T-cell (primary cell): Measurements from ENCODE around the gene MSANTD2. TPM values are rescaled to one million over a fixed set of nuclear protein-coding genes. Genes with fewer than 3 reads are reported as not detected.
A peak's percentile ranks its signal among the peaks of the same experiment; 100 is the strongest.

Experiments
- ATAC-seq, 4 experiments: fragments of 200-7000 bp in 3 of 4; fragments of 150-1000 bp in 1 of 4; cut with Tn5 transposase; replicated peaks in 1 of 4; 1 replicate in 3 of 4; 2 replicates in 1 of 4; pipeline ENCODE4 v1.10.0; 2021; ENCODE audit warnings: moderate library complexity in 3 of 4, mild to moderate bottlenecking in 2 of 4, moderate number of reproducible peaks in 1 of 4
- CTCF ChIA-PET, 2 donors: fragments of 300-600 bp; sonication (Branson Sonifier 250); formaldehyde crosslinking; loops; one replicate each; lab custom pipeline; 2022; ENCODE audit warnings: antibody characterized with exemption in 2 of 2; lab: Charles Lee
- POLR2A ChIA-PET, 2 donors: fragments of 300-600 bp; sonication (Branson Sonifier 250); formaldehyde crosslinking; loops; one replicate each; lab custom pipeline; 2022; ENCODE audit warnings: antibody characterized with exemption in 2 of 2; lab: Charles Lee
- DNase-seq, 35 experiments: peaks; one replicate each; pipeline versions ENCODE4 v3.0.0 to v3.0.0-alpha.2; 2013 to 2023
- H3K27ac ChIP-seq: one replicate; pipeline ENCODE4 v1.5.1; 2013; ENCODE audit warnings: low read length
- H3K27me3 ChIP-seq, 2 experiments: replicated peaks in 1 of 2; 1 replicate in 1 of 2; 2 replicates in 1 of 2; pipeline versions ENCODE4 v1.6.1 to v1.7.0; 2013; ENCODE audit warnings: low read length in 1 of 2, mixed read lengths in 1 of 2; ENCODE audit not compliant: control insufficient read depth in 2 of 2, insufficient read depth in 2 of 2; ENCODE audit errors: extremely low read depth in 1 of 2
- H3K36me3 ChIP-seq, 2 donors: 1 replicate in 1 of 2; 2 replicates in 1 of 2; pipeline versions ENCODE4 v1.6.1 to v1.7.0; 2013; ENCODE audit warnings: low read length in 1 of 2; ENCODE audit not compliant: control insufficient read depth in 2 of 2, insufficient read depth in 1 of 2; ENCODE audit errors: extremely low read depth in 1 of 2
- H3K4me1 ChIP-seq, 2 experiments: 1 replicate in 1 of 2; 2 replicates in 1 of 2; pipeline versions ENCODE4 v1.6.1 to v1.7.0; 2013; ENCODE audit warnings: low read length in 2 of 2, mixed read lengths in 1 of 2; ENCODE audit not compliant: insufficient read depth in 2 of 2, control insufficient read depth in 1 of 2; ENCODE audit errors: extremely low read depth in 1 of 2
- H3K4me3 ChIP-seq, 2 donors: 1 replicate in 1 of 2; 2 replicates in 1 of 2; pipeline versions ENCODE4 v1.5.1 to v1.7.0; 2013; ENCODE audit warnings: mild to moderate bottlenecking in 2 of 2, low read length in 1 of 2, moderate library complexity in 1 of 2; ENCODE audit not compliant: control insufficient read depth in 1 of 2; ENCODE audit errors: extremely low read depth in 1 of 2
- H3K9me3 ChIP-seq: 2 replicates; pipeline ENCODE4 v1.7.0; 2013
- H3K27ac Mint-ChIP-seq, 2 donors: one replicate each; pipeline ENCODE4 v1.8.0; 2020 to 2021; ENCODE audit warnings: mild to moderate bottlenecking in 2 of 2, mixed read lengths in 2 of 2
- H3K27me3 Mint-ChIP-seq, 2 donors: one replicate each; pipeline ENCODE4 v1.8.0; 2021 to 2022; ENCODE audit warnings: mixed read lengths in 2 of 2
- H3K36me3 Mint-ChIP-seq: one replicate; pipeline ENCODE4 v1.8.0; 2021; ENCODE audit warnings: mixed read lengths
- H3K4me1 Mint-ChIP-seq, 3 donors: one replicate each; pipeline ENCODE4 v1.8.0; 2020 to 2022; ENCODE audit warnings: mixed read lengths in 3 of 3, mild to moderate bottlenecking in 1 of 3
- H3K4me3 Mint-ChIP-seq, 3 donors: one replicate each; pipeline ENCODE4 v1.8.0; 2020 to 2022; ENCODE audit warnings: mild to moderate bottlenecking in 3 of 3, mixed read lengths in 3 of 3, moderate library complexity in 3 of 3
- H3K9me3 Mint-ChIP-seq, 3 donors: one replicate each; pipeline ENCODE4 v1.8.0; 2020 to 2022; ENCODE audit warnings: mixed read lengths in 3 of 3
- WGBS: methylation state at CpG from one replicate; pipeline ENCODE4 v1.1.5; 2013; ENCODE audit warnings: missing lambda C conversion rate; ENCODE audit not compliant: insufficient coverage; 5-methylcytosine and 5-hydroxymethylcytosine counted together
- total RNA-seq, 35 experiments: library from RNA in 6 of 35; stranded (reverse) in 6 of 35; fragments of 120-200 nt in 1 of 35; gene quantifications; one replicate each; pipeline versions ENCODE4 v1.2.1 to v1.2.4 and lab custom pipeline; 2013 to 2026

Gene MSANTD2
- total RNA-seq, 5 donors from 2014 or later (not counting 1 experiment from before 2014, with no cell fraction given), result 10.1 to 25.2 (median 19.9) TPM

- POLR2A ChIA-PET, result no interaction called here
- CTCF ChIA-PET, result no interaction called here
- Mint-ChIP-seq H3K36me3 (no peaks in the 10 kb centered on the region), H3K4me1 (peaks cover 24 to 43% (median 37%) of the 10 kb centered on the region in 3 donors), H3K4me3 (no peak overlapping the region), H3K27ac (no peak overlapping the region), H3K9me3 (no peaks in the 10 kb centered on the region), H3K27me3 (peaks cover 27 to 30% of the 10 kb centered on the region in 2 donors)
- ATAC-seq, result no peak
- no peaks in the 10 kb centered on the region for H3K36me3 ChIP-seq
- H3K4me3 ChIP-seq, result no peak overlapping the region
- H3K9me3 ChIP-seq, result no peaks in the 10 kb centered on the region
- no peak overlapping the region for H3K27ac ChIP-seq
- H3K27me3 ChIP-seq, result peaks cover 3 to 42% of the 10 kb centered on the region in 2 experiments
- no peak for DNase-seq
- peaks cover 15 to 24% of the 10 kb centered on the region in 2 experiments for H3K4me1 ChIP-seq
- 20% methylated on average over 1 of the region's 6 CpGs for WGBS
These were observed 78.0 kb downstream of the MSANTD2 start for GRCh38 chr11:124722176-124722575.

DNA sequence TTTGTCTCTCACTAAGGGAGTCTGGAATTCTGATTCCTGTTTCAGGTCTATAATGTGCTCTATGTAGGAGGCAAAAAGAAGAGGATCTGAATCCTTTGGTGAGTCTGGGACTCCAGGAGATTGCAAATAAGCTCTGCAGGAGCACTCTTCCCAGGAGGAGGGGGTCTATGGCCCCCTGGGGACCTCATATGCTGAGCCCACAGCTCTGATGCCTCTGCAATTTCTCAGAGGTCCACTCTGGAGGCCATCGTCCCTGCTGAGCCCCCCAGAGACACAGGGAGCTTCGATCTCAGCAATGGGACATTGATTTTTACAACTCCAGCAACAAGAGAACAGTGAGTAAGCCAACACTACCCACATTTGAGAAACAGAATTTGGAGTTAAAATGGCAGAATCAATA, 80.7 kb downstream of the MSANTD2 start:
- no peaks in the 10 kb centered on the region for H3K9me3 Mint-ChIP-seq
- ChIA-PET CTCF (no interaction called here), POLR2A (no interaction called here)

GRCh38 chr11:124718801-124719200, 81.4 kb downstream of the MSANTD2 start:
- H3K27ac Mint-ChIP-seq, result no peak overlapping the region
- no peak overlapping the region for H3K4me3 ChIP-seq
- H3K4me1 Mint-ChIP-seq, result peaks cover 24 to 38% (median 28%) of the 10 kb centered on the region in 3 donors
- no peaks in the 10 kb centered on the region for H3K36me3 ChIP-seq
- H3K36me3 Mint-ChIP-seq, result no peaks in the 10 kb centered on the region
- H3K9me3 ChIP-seq, result no peaks in the 10 kb centered on the region
- no peak overlapping the region for H3K27ac ChIP-seq
- ATAC-seq, result no peak
- ChIA-PET POLR2A (no interaction called here), CTCF (no interaction called here)
- peaks cover 16 to 18% of the 10 kb centered on the region in 2 experiments for H3K4me1 ChIP-seq
- peaks cover 3 to 42% of the 10 kb centered on the region in 2 experiments for H3K27me3 ChIP-seq
- peak overlapping the region in 1 of 3 donors; percentile 91 for H3K4me3 Mint-ChIP-seq
- no peak for DNase-seq
- H3K27me3 Mint-ChIP-seq, result peaks cover 42 to 45% of the 10 kb centered on the region in 2 donors
- 81% methylated on average over 9 of the region's 14 CpGs for WGBS
- no peaks in the 10 kb centered on the region for H3K9me3 Mint-ChIP-seq

More for the DNA sequence above, 80.7 kb downstream of the MSANTD2 start:
- Histone ChIP-seq H3K9me3 (no peaks in the 10 kb centered on the region), H3K4me1 (peaks cover 16 to 18% of the 10 kb centered on the region in 2 experiments), H3K36me3 (no peaks in the 10 kb centered on the region), H3K4me3 (no peak overlapping the region), H3K27ac (no peak overlapping the region), H3K27me3 (peaks cover 3 to 42% of the 10 kb centered on the region in 2 experiments)
- H3K4me1 Mint-ChIP-seq, result peaks cover 24 to 38% (median 32%) of the 10 kb centered on the region in 3 donors
- no peak for ATAC-seq
- H3K27ac Mint-ChIP-seq, result no peak overlapping the region
- H3K27me3 Mint-ChIP-seq, result peaks cover 38 to 39% of the 10 kb centered on the region in 2 donors
- WGBS, result 100% methylated on average over 1 of the region's 2 CpGs
- peak overlapping the region in 1 of 3 donors; percentile 91 for H3K4me3 Mint-ChIP-seq
- DNase-seq, result no peak
- no peaks in the 10 kb centered on the region for H3K36me3 Mint-ChIP-seq

GRCh38 chr11:124717786-124718651, 82.2 kb downstream of the MSANTD2 start:
- no peaks in the 10 kb centered on the region for H3K9me3 ChIP-seq
- peak in 17 of 35 experiments; percentile 4 to 62 (median 13) for DNase-seq
- Mint-ChIP-seq H3K9me3 (no peaks in the 10 kb centered on the region), H3K4me3 (peak overlapping the region; percentile 65 to 91 (median 77)), H3K4me1 (peaks cover 24 to 35% (median 28%) of the 10 kb centered on the region in 3 donors), H3K27ac (peak overlapping the region in 1 of 2 donors; percentile 33), H3K36me3 (no peaks in the 10 kb centered on the region), H3K27me3 (peaks cover 46 to 48% of the 10 kb centered on the region in 2 donors)
- 3% methylated on average over 23 of the region's 45 CpGs for WGBS
- ChIA-PET POLR2A (no interaction called here), CTCF (interaction anchor here in 1 of 2 donors (1.1 to 1.7 kb wide), 3 partner anchors 28 to 49 kb away, joined by 3 to 5 read pairs (median 5); partner anchors contain the start of gene ESAM)
- peaks cover 16 to 18% of the 10 kb centered on the region in 2 experiments for H3K4me1 ChIP-seq
- H3K27me3 ChIP-seq, result peaks cover 3 to 42% of the 10 kb centered on the region in 2 experiments
- peak; percentile 72 to 93 (median 76) for ATAC-seq
- H3K36me3 ChIP-seq, result no peaks in the 10 kb centered on the region
- H3K4me3 ChIP-seq, result peak overlapping the region; percentile 22 to 71
- H3K27ac ChIP-seq, result no peak overlapping the region

- DNase-seq (no peak), ATAC-seq (no peak)
- Histone ChIP-seq H3K4me1 (peaks cover 15 to 17% of the 10 kb centered on the region in 2 experiments), H3K9me3 (no peaks in the 10 kb centered on the region), H3K27me3 (peaks cover 3 to 41% of the 10 kb centered on the region in 2 experiments), H3K36me3 (no peaks in the 10 kb centered on the region), H3K4me3 (no peak overlapping the region), H3K27ac (no peak overlapping the region)
- 52% methylated on average over 5 of the region's 7 CpGs for WGBS
- Mint-ChIP-seq H3K27me3 (peaks cover 40 to 42% of the 10 kb centered on the region in 2 donors), H3K4me3 (peak overlapping the region; percentile 65 to 91 (median 77)), H3K4me1 (peaks cover 18 to 29% (median 22%) of the 10 kb centered on the region in 3 donors), H3K27ac (peak overlapping the region in 1 of 2 donors; percentile 33), H3K9me3 (no peaks in the 10 kb centered on the region), H3K36me3 (no peaks in the 10 kb centered on the region)
- ChIA-PET CTCF (interaction anchor here in 1 of 2 donors (1.1 to 1.7 kb wide), 3 partner anchors 29 to 48 kb away, joined by 3 to 5 read pairs (median 5); partner anchors contain the start of gene ESAM), POLR2A (no interaction called here)
These were observed 82.8 kb downstream of the MSANTD2 start for GRCh38 chr11:124717421-124717785.

DNA sequence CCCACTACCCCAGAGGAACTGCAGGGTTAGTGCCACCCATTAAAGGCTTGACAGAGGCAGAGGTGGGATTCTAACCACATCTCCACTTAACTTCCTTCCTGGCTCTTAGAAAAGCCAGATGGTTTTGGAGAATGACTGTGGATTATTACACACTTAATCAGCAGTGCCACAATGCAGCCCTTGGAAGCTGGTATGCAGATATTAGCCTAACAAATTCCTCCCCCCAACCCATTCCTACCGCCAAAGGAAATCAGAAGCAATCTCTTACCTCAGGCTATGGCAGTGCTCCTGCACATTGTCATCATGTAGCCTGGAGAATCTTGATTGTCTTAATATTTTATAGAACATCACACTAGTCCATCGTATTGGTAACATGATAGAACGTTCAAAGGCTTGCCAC, 83.6 kb downstream of the MSANTD2 start:
- CTCF ChIA-PET, result interaction anchor here (0.7 to 1.7 kb wide), 3 partner anchors 30 to 234 kb away, joined by 4 to 5 read pairs (median 4); no protein-coding TSS in a partner anchor
- H3K27me3 Mint-ChIP-seq, result peaks cover 37 to 38% of the 10 kb centered on the region in 2 donors

More for the DNA sequence above, 83.6 kb downstream of the MSANTD2 start:
- Histone ChIP-seq H3K27me3 (peaks cover 3 to 36% of the 10 kb centered on the region in 2 experiments), H3K9me3 (no peaks in the 10 kb centered on the region), H3K36me3 (no peaks in the 10 kb centered on the region), H3K27ac (no peak overlapping the region), H3K4me1 (peaks cover 9 to 13% of the 10 kb centered on the region in 2 experiments), H3K4me3 (no peak overlapping the region)
- DNase-seq (no peak), ATAC-seq (no peak)
- peaks cover 13 to 22% (median 15%) of the 10 kb centered on the region in 3 donors for H3K4me1 Mint-ChIP-seq
- H3K4me3 Mint-ChIP-seq, result peak overlapping the region in 1 of 3 donors; percentile 91
- H3K27ac Mint-ChIP-seq, result no peak overlapping the region
- POLR2A ChIA-PET, result interaction anchor here in 1 of 2 donors (0.6 kb wide), 1 partner anchor 117 kb away, joined by 5 read pairs; no protein-coding TSS in a partner anchor
- no CpG with 5 or more reads among the region's 3 CpGs for WGBS
- H3K9me3 Mint-ChIP-seq, result no peaks in the 10 kb centered on the region
- H3K36me3 Mint-ChIP-seq, result no peaks in the 10 kb centered on the region
